Left renal cortex interstitium (tissue), 4 donors: ENCODE measurements around the gene OR11L1. TPM values are rescaled to one million over a fixed set of nuclear protein-coding genes. Genes with fewer than 3 reads are reported as not detected.

Experiments
- DNase-seq, 4 donors: peaks; one replicate each; pipeline ENCODE4 v3.0.0-alpha.2; 2013; ENCODE audit warnings: low read depth in 4 of 4, low spot score in 2 of 4, missing footprints in 1 of 4
- polyA plus RNA-seq, 4 donors: library from polyadenylated mRNA; unstranded; fragments of 120-200 nt; gene quantifications; one replicate each; pipeline ENCODE4 v1.2.1, GENCODE V29; 2013; ENCODE audit not compliant: insufficient read length in 4 of 4

The OR11L1 gene
- polyA plus RNA-seq, 4 donors: not detected

DNA sequence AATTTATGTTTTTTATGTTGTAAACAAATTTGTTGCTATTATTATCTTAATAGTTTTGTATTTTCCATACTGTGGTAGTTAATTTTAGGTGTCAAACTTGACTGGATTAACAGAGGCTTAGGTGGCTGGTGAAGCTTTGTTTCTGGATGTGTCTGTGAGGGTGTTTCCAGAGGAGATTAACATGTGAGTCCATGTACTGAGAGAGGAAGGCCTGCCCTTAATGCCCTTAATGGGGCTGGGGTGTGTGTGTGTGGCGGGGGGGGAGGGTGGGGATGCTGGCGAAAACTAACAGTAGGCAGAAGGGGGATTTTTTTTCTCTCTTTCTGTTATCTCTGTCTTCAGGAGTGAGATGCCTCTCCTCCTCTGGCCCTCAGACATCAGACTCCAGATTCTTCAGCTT is 19.6 kb downstream of the OR11L1 start:
- no peak for DNase-seq

DNA sequence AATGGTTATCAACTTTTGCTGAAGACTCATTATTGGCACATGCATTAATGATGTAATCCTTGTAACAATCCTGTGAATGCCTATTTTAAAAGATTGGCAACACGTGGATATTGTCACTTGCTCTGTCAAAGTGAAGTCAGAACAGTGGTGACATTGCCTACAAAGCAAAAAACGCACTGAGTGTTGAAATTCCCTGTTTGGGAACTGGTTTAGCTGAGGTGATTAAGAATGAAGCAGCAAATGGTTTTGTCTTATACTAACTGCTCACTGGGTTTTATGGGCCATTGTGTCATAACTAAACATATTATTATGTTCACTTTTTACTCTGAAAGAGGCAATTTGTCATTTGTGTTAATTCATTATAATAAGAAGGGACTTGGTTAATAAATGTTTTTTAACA is 29.1 kb downstream of the OR11L1 start:
- DNase-seq: no peak

DNA sequence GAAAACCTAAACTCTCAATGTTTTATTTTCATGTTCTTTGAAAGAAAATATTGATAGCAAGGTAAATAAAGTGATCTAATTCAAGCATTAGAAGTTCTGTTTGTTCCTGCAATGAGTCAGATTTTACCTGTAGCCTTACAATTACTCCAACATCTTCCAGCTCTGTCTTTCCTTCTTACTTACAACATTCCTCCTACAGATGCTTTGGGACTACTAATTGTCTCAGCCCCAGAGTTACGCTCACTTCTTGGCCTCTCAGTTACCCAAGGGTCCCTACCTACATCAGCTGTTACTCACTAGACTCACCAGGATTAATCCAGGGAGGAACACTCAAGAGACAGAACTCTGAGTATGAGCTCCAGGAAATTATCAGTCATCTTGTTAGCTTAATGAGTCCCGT is 44.2 kb downstream of the OR11L1 start:
- DNase-seq: no peak

Other genes starting within 250 kb of the OR11L1 start
- gene OR2G3, start 236.3 kb downstream of the OR11L1 start, polyA plus RNA-seq: not detected
- gene OR13G1, start 162.2 kb downstream of the OR11L1 start, polyA plus RNA-seq: not detected
- not detected for gene OR6F1, start 125.2 kb downstream of the OR11L1 start, polyA plus RNA-seq
- not detected for gene OR14K1, start 103.3 kb downstream of the OR11L1 start, polyA plus RNA-seq
- gene OR14A2, start 93.8 kb downstream of the OR11L1 start, polyA plus RNA-seq: not detected
- gene OR1C1, start 81.3 kb downstream of the OR11L1 start, polyA plus RNA-seq: under 1 TPM in 1 of 4 donors, not detected in 3; 0.08 TPM
- not detected for gene OR14A16, start 17.8 kb downstream of the OR11L1 start, polyA plus RNA-seq
- 1 to 10 TPM; 1.2 to 1.7 (median 1.7) TPM for gene TRIM58, start 15.3 kb upstream of the OR11L1 start, polyA plus RNA-seq
- under 1 TPM; 0.14 to 0.36 (median 0.24) TPM for gene OR2W3, start 53.7 kb upstream of the OR11L1 start, polyA plus RNA-seq
- not detected for gene OR2T8, start 78.4 kb upstream of the OR11L1 start, polyA plus RNA-seq
- gene OR2AJ1, start 83.0 kb upstream of the OR11L1 start, polyA plus RNA-seq: not detected
- not detected for gene OR2L8, start 107.0 kb upstream of the OR11L1 start, polyA plus RNA-seq
- not detected for gene OR2AK2, start 123.3 kb upstream of the OR11L1 start, polyA plus RNA-seq
- not detected for gene OR2L5, start 171.8 kb upstream of the OR11L1 start, polyA plus RNA-seq
- under 1 TPM; 0.05 to 0.14 (median 0.08) TPM for gene OR2L2, start 188.2 kb upstream of the OR11L1 start, polyA plus RNA-seq
- gene OR2L3, start 204.9 kb upstream of the OR11L1 start, polyA plus RNA-seq: not detected